CD4-positive, alpha-beta memory T cell (primary cell): ENCODE measurements around the gene AFAP1. TPM values are rescaled to one million over a fixed set of nuclear protein-coding genes. Genes with fewer than 3 reads are reported as not detected.

Source experiments
- CTCF ChIA-PET: fragments of 350-600 bp; sonication (Branson Sonifier 250); formaldehyde crosslinking; loops from one replicate; lab custom pipeline; 2021; ENCODE audit warnings: inconsistent platforms; ENCODE audit not compliant: partially characterized antibody; lab: Charles Lee
- POLR2A ChIA-PET: fragments of 350-600 bp; sonication (Branson Sonifier 250); formaldehyde crosslinking; loops from one replicate; lab custom pipeline; 2021; ENCODE audit not compliant: partially characterized antibody; lab: Charles Lee
- DNase-seq, 5 donors: peaks; one replicate each; pipeline versions ENCODE4 v3.0.0 to v3.0.0-alpha.2; 2020 to 2022; ENCODE audit warnings: mixed read lengths in 1 of 5
- H3K27ac ChIP-seq: one replicate; pipeline ENCODE4 v1.7.0; 2013; ENCODE audit warnings: low read depth, low read length
- H3K27me3 ChIP-seq: 2 replicates; pipeline ENCODE4 v1.7.0; 2013; ENCODE audit warnings: mild to moderate bottlenecking, low read length, moderate library complexity; ENCODE audit not compliant: insufficient read depth
- H3K36me3 ChIP-seq: 2 replicates; pipeline ENCODE4 v1.7.0; 2013; ENCODE audit warnings: mild to moderate bottlenecking, low read length, moderate library complexity; ENCODE audit not compliant: insufficient read depth
- H3K4me1 ChIP-seq: 2 replicates; pipeline ENCODE4 v1.7.0; 2013; ENCODE audit warnings: mild to moderate bottlenecking, low read length, moderate library complexity; ENCODE audit not compliant: insufficient read depth
- H3K4me3 ChIP-seq, 2 donors: one replicate each; pipeline ENCODE4 v1.7.0; 2013; ENCODE audit warnings: low read length in 2 of 2, mild to moderate bottlenecking in 1 of 2
- H3K9me3 ChIP-seq, 2 donors: one replicate each; pipeline ENCODE4 v1.7.0; 2013; ENCODE audit warnings: low read length in 2 of 2, control low read depth in 1 of 2; ENCODE audit not compliant: control insufficient read depth in 1 of 2
- H3K27ac Mint-ChIP-seq, 7 donors: one replicate each; pipeline ENCODE4 v1.8.0; 2020 to 2021; ENCODE audit warnings: mixed read lengths in 7 of 7, mild to moderate bottlenecking in 6 of 7, inconsistent platforms in 3 of 7, moderate library complexity in 3 of 7
- H3K27me3 Mint-ChIP-seq, 2 donors: one replicate each; pipeline ENCODE4 v1.8.0; 2020 to 2021; ENCODE audit warnings: mixed read lengths in 2 of 2
- H3K36me3 Mint-ChIP-seq, 2 donors: one replicate each; pipeline ENCODE4 v1.8.0; 2020 to 2021; ENCODE audit warnings: mixed read lengths in 2 of 2, inconsistent platforms in 1 of 2, mild to moderate bottlenecking in 1 of 2
- H3K4me1 Mint-ChIP-seq, 4 donors: one replicate each; pipeline ENCODE4 v1.8.0; 2020 to 2021; ENCODE audit warnings: mixed read lengths in 4 of 4, mild to moderate bottlenecking in 1 of 4
- H3K4me3 Mint-ChIP-seq, 8 donors: one replicate each; pipeline ENCODE4 v1.8.0; 2020 to 2021; ENCODE audit warnings: mixed read lengths in 8 of 8, mild to moderate bottlenecking in 7 of 8, moderate library complexity in 6 of 8, inconsistent platforms in 3 of 8
- H3K9me3 Mint-ChIP-seq, 8 donors: one replicate each; pipeline ENCODE4 v1.8.0; 2020 to 2021; ENCODE audit warnings: mixed read lengths in 8 of 8, mild to moderate bottlenecking in 5 of 8, inconsistent platforms in 3 of 8, moderate library complexity in 1 of 8
- intact Hi-C: fragments of 100-400 bp; cut with micrococcal nuclease; formaldehyde crosslinking; loops from one replicate; pipeline ENCODE4 v1.15.1; 2023
- polyA plus RNA-seq, 2 donors: library from polyadenylated mRNA; unstranded; fragments of 300-500 nt; fragmentation: Illumina TruSeq; gene quantifications; one replicate each; pipeline ENCODE4 v1.2.3, GENCODE V29; 2021
- total RNA-seq, 2 experiments: library from RNA; stranded (reverse); gene quantifications; one replicate each; pipeline ENCODE4 v1.2.3, GENCODE V29; 2021

The AFAP1 gene
- total and polyA plus RNA-seq, 4 experiments from 2014 or later: 0.95 to 21.8 (median 12.6) TPM

DNA sequence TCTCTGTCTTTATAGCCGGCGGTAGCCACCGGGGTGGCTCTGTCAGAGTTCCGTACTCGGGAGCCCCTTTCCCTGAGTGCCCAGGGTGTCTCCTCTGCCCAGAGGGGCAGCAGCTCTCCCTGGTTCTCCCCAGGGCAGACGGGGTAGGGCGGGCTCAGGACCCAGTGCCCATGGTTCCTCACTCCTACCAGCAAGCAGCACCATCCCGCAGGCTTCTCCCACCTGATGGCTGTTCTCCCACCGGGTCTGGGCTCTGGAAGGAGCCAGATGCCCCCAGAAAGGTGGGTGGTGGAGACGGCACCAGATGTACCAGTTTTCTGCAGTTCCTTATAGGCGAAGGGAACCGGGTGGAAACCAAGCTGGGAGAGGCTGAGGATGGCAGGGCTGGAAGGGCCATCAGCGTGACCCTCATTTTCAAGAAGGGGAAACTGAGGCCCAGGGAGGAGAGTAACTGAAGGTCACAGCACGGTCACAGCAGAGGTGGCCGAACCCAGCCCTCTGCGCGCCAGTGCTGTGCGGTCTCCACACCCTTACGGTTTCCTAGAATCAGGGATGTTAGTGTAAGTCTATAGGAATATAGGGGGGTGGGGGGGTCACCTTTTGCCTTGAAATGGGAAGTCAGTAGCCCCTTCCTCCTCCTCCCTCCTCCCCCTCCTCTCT, 198.7 kb downstream of the AFAP1 start:
- CTCF ChIA-PET: no interaction called here
- no peak overlapping the region for H3K4me3 Mint-ChIP-seq

GRCh38 chr4:7739918-7740865, 199.5 kb downstream of the AFAP1 start:
- Histone ChIP-seq H3K36me3 (no peaks in the 10 kb centered on the region), H3K4me3 (no peak overlapping the region), H3K9me3 (no peaks in the 10 kb centered on the region), H3K27me3 (no peaks in the 10 kb centered on the region), H3K27ac (no peak overlapping the region), H3K4me1 (no peaks in the 10 kb centered on the region)
- ChIA-PET CTCF (no interaction called here), POLR2A (no interaction called here)
- intact Hi-C loops: no loop called here
- Mint-ChIP-seq H3K36me3 (no peaks in the 10 kb centered on the region), H3K27me3 (no peaks in the 10 kb centered on the region), H3K9me3 (no peaks in the 10 kb centered on the region), H3K4me1 (peaks cover 0 to 1% (median 0%) of the 10 kb centered on the region in 4 donors), H3K4me3 (no peak overlapping the region), H3K27ac (no peak overlapping the region)
- no peak for DNase-seq

More for the DNA sequence above, 198.7 kb downstream of the AFAP1 start:
- no peak overlapping the region for H3K27ac ChIP-seq
- POLR2A ChIA-PET: no interaction called here
- no peaks in the 10 kb centered on the region for H3K36me3 ChIP-seq
- H3K9me3 ChIP-seq: no peaks in the 10 kb centered on the region
- H3K27me3 ChIP-seq: no peaks in the 10 kb centered on the region
- intact Hi-C loops: no loop called here
- no peak overlapping the region for H3K4me3 ChIP-seq
- H3K27me3 Mint-ChIP-seq: no peaks in the 10 kb centered on the region
- H3K4me1 Mint-ChIP-seq: peaks cover 0 to 6% (median 0%) of the 10 kb centered on the region in 4 donors
- DNase-seq: no peak
- no peaks in the 10 kb centered on the region for H3K36me3 Mint-ChIP-seq
- no peaks in the 10 kb centered on the region for H3K4me1 ChIP-seq
- no peaks in the 10 kb centered on the region for H3K9me3 Mint-ChIP-seq
- H3K27ac Mint-ChIP-seq: no peak overlapping the region

GRCh38 chr4:7739077-7739917, 200.4 kb downstream of the AFAP1 start:
- Mint-ChIP-seq H3K27me3 (no peaks in the 10 kb centered on the region), H3K36me3 (no peaks in the 10 kb centered on the region), H3K27ac (no peak overlapping the region), H3K4me1 (no peaks in the 10 kb centered on the region), H3K9me3 (no peaks in the 10 kb centered on the region), H3K4me3 (no peak overlapping the region)
- H3K27ac ChIP-seq: no peak overlapping the region
- H3K4me3 ChIP-seq: no peak overlapping the region
- intact Hi-C loops: no loop called here
- no peaks in the 10 kb centered on the region for H3K36me3 ChIP-seq
- no peaks in the 10 kb centered on the region for H3K4me1 ChIP-seq
- ChIA-PET CTCF (no interaction called here), POLR2A (no interaction called here)
- H3K9me3 ChIP-seq: no peaks in the 10 kb centered on the region
- DNase-seq: no peak
- H3K27me3 ChIP-seq: no peaks in the 10 kb centered on the region

DNA sequence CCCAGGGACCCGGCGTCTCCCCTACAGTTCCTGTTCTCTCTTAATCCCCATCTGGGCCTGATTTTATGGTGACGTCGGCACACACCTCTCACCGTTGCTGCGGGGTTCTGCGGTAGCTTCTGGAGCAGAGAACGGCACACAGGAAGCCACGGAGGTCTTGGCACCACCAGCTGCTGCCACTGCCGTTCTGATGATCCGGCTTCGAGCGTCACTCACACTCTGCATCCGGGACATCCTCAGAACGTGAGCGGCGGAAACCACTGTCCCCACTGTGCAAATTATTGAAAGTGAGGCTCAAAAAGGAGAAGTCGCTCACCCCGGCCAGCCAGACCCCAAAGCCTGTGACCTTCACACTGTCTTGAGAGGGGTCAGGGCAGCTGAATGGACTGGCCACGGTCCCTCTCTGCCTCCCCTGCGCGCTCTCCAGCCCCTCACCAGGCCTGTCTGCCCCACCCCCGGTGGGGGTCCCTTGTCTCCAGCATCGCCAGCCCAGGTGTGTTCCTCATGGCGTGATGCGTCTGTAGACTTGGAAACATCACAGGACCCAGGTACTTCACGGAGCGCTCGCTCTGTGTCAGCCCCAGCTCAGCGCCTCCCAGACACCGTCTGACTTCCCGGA, 201.1 kb downstream of the AFAP1 start:
- no peaks in the 10 kb centered on the region for H3K9me3 ChIP-seq
- no peaks in the 10 kb centered on the region for H3K36me3 ChIP-seq
- CTCF ChIA-PET: no interaction called here
- H3K4me1 Mint-ChIP-seq: no peaks in the 10 kb centered on the region
- H3K27ac Mint-ChIP-seq: no peak overlapping the region
- no peaks in the 10 kb centered on the region for H3K27me3 Mint-ChIP-seq
- H3K4me3 Mint-ChIP-seq: peak overlapping the region in 1 of 8 donors; percentile 32
- peak in 3 of 5 donors; percentile 8 to 11 (median 10) for DNase-seq
- H3K9me3 Mint-ChIP-seq: no peaks in the 10 kb centered on the region
- H3K27ac ChIP-seq: no peak overlapping the region
- H3K27me3 ChIP-seq: no peaks in the 10 kb centered on the region
- POLR2A ChIA-PET: no interaction called here
- intact Hi-C loops: no loop called here
- H3K4me1 ChIP-seq: no peaks in the 10 kb centered on the region
- no peak overlapping the region for H3K4me3 ChIP-seq
- no peaks in the 10 kb centered on the region for H3K36me3 Mint-ChIP-seq

DNA sequence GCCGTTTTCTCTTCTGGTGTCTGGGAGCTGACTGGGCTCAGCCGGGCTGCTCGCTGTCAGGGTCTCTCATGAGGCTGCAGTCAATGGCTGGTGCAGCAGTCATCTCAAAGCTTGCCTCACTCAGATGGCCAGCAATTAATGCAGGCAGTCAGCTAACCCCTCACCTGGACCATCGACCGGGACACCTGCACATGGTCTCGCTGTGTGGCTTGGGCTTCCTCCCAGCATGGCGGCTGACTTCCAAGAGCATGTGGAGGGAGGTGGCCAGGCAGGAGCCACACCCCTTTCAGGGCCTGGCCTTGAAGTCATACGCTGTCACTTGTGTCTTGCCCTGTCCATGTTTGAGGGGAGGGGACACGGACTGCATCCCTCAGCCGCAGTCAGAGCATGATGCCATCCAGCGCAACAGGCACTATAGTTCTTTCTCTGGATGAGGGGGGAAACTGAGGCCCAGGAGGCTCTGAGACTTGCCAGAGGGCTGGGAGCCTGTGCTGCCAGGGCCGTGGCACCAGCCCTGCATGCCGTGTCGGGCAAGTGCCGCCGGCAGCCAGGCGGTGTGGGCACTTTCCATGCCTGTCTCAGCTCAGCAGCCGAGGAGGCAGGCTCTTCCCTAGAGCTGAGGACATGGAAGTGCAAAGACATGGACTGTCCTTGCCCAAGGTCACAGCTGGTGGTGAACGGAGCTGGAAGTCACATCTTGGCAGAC, 201.8 kb downstream of the AFAP1 start:
- H3K4me3 ChIP-seq: no peak overlapping the region
- H3K9me3 ChIP-seq: no peaks in the 10 kb centered on the region
- H3K27ac Mint-ChIP-seq: no peak overlapping the region
- H3K9me3 Mint-ChIP-seq: no peaks in the 10 kb centered on the region
- H3K27me3 ChIP-seq: no peaks in the 10 kb centered on the region
- ChIA-PET CTCF (no interaction called here), POLR2A (no interaction called here)
- H3K4me1 ChIP-seq: no peaks in the 10 kb centered on the region
- no peak overlapping the region for H3K4me3 Mint-ChIP-seq
- no peak overlapping the region for H3K27ac ChIP-seq
- no peak for DNase-seq
- intact Hi-C loops: no loop called here
- no peaks in the 10 kb centered on the region for H3K36me3 Mint-ChIP-seq
- no peaks in the 10 kb centered on the region for H3K27me3 Mint-ChIP-seq
- no peaks in the 10 kb centered on the region for H3K4me1 Mint-ChIP-seq
- H3K36me3 ChIP-seq: no peaks in the 10 kb centered on the region

DNA sequence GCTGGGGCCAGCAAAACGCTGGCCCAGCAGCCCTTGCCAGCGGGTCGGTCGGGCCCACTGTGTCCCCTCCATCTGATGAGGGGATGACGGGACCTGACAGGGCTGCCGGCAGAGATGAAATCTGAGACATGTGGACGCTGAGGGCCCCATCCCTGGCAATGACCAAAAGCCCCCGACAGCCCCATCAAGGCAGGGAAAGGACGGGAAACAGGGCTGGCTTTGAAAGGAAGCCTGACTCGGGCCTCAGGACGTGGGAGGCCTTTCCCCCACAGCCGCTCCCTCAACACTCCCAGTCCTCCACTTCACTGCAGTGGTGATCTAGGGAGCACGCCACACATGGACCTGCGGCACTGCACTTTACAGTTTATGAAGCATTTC, 202.4 kb downstream of the AFAP1 start:
- Mint-ChIP-seq H3K4me1 (no peaks in the 10 kb centered on the region), H3K27ac (no peak overlapping the region), H3K4me3 (no peak overlapping the region), H3K27me3 (no peaks in the 10 kb centered on the region), H3K9me3 (no peaks in the 10 kb centered on the region), H3K36me3 (no peaks in the 10 kb centered on the region)
- Histone ChIP-seq H3K4me1 (no peaks in the 10 kb centered on the region), H3K27ac (no peak overlapping the region), H3K4me3 (no peak overlapping the region), H3K9me3 (no peaks in the 10 kb centered on the region), H3K36me3 (no peaks in the 10 kb centered on the region), H3K27me3 (no peaks in the 10 kb centered on the region)
- no peak for DNase-seq
- intact Hi-C loops: no loop called here
- ChIA-PET CTCF (no interaction called here), POLR2A (no interaction called here)
